GM18511 (cell line): ENCODE data around the gene CNTN6.

ENCODE experiments used
- ATAC-seq: cut with Tn5 transposase; IDR thresholded peaks from one replicate; pipeline ENCODE4 v1.9.1; 2021; ENCODE audit warnings: mild to moderate bottlenecking, moderate library complexity; ENCODE audit not compliant: unreplicated experiment

CNTN6 gene

GRCh38 chr3:1092771-1093170 is at the start of gene CNTN6:
TSS of gene CNTN6 (plus strand) at chr3:1093024. CDS start at chr3:1148009, 54,985 bp downstream.
- no peak for ATAC-seq

GRCh38 chr3:1048558-1048957 is 44.3 kb upstream of the CNTN6 start:
- ATAC-seq: no peak

- ATAC-seq: no peak
Measured at GRCh38 chr3:1055870-1056269, 37.0 kb upstream of the CNTN6 start.

GRCh38 chr3:1056744-1057143 is 36.1 kb upstream of the CNTN6 start:
- no peak for ATAC-seq

- ATAC-seq: no peak
Measured at GRCh38 chr3:1057436-1057835, 35.4 kb upstream of the CNTN6 start.

- ATAC-seq: no peak
Measured at GRCh38 chr3:1068985-1069384, 23.8 kb upstream of the CNTN6 start.

GRCh38 chr3:1072041-1072440 is 20.8 kb upstream of the CNTN6 start:
- no peak for ATAC-seq

- ATAC-seq: no peak
Measured at GRCh38 chr3:1079662-1080061, 13.2 kb upstream of the CNTN6 start.

GRCh38 chr3:1082108-1082507 is 10.7 kb upstream of the CNTN6 start:
- peak; percentile 69 for ATAC-seq

GRCh38 chr3:1087066-1087560 is 5.7 kb upstream of the CNTN6 start:
- ATAC-seq: no peak

GRCh38 chr3:1088503-1088902 is 4.3 kb upstream of the CNTN6 start:
- ATAC-seq: no peak

- no peak for ATAC-seq
Measured at GRCh38 chr3:1091286-1091685, 1.5 kb upstream of the CNTN6 start.

- ATAC-seq: no peak
Measured at GRCh38 chr3:1092061-1092460, 763 bp upstream of the CNTN6 start.

GRCh38 chr3:1093217-1093616 is 393 bp downstream of the CNTN6 start:
- no peak for ATAC-seq

GRCh38 chr3:1103525-1103924 is 10.7 kb downstream of the CNTN6 start:
- ATAC-seq: no peak

- ATAC-seq: no peak
Measured at GRCh38 chr3:1117843-1118473, 25.1 kb downstream of the CNTN6 start.

- no peak for ATAC-seq
Measured at GRCh38 chr3:1131166-1131565, 38.3 kb downstream of the CNTN6 start.

- ATAC-seq: no peak
Measured at GRCh38 chr3:1135194-1135593, 42.4 kb downstream of the CNTN6 start.

- ATAC-seq: no peak
Measured at GRCh38 chr3:1138036-1138435, 45.2 kb downstream of the CNTN6 start.

GRCh38 chr3:1139071-1139470 is 46.2 kb downstream of the CNTN6 start:
- ATAC-seq: no peak

GRCh38 chr3:1147326-1147725 is 54.5 kb downstream of the CNTN6 start:
- no peak for ATAC-seq

GRCh38 chr3:1147819-1148218 is 55.0 kb downstream of the CNTN6 start:
- ATAC-seq: no peak

- no peak for ATAC-seq
Measured at GRCh38 chr3:1164101-1164500, 71.3 kb downstream of the CNTN6 start.
